ENCODE data around the gene MRPS25.

MRPS25 gene

GRCh38 chr3:15053541-15053940, 11.6 kb downstream of the MRPS25 start:
- no peak for TF ChIP-seq NFIC (IDR thresholded peaks at IDR 0.05)
- no peak for TF ChIP-seq REST (IDR thresholded peaks at IDR 0.05; ENCODE audit: low read depth)
- TF ChIP-seq TEAD4 (IDR thresholded peaks at IDR 0.05): no peak
- no peak for TF ChIP-seq EP300 (IDR thresholded peaks at IDR 0.05; ENCODE audit: borderline replicate concordance)
- TF ChIP-seq RAD21 (IDR thresholded peaks at IDR 0.05; ENCODE audit: low read depth): no peak
- TF ChIP-seq CREB1 (IDR thresholded peaks at IDR 0.05; ENCODE audit: low read depth): no peak
- TF ChIP-seq EGR1 (IDR thresholded peaks at IDR 0.05): no peak
- TF ChIP-seq YY1 (IDR thresholded peaks at IDR 0.05; ENCODE audit: low read depth): no peak
- no peak for TF ChIP-seq MAX (IDR thresholded peaks at IDR 0.05)
- TF ChIP-seq USF1 (IDR thresholded peaks at IDR 0.05): no peak
- no peak for TF ChIP-seq TCF12 (IDR thresholded peaks at IDR 0.05; ENCODE audit: low read depth)
- no peak for TF ChIP-seq CEBPB (IDR thresholded peaks at IDR 0.05)
- TF ChIP-seq FOXM1 (IDR thresholded peaks at IDR 0.05; ENCODE audit: borderline replicate concordance, low read depth): no peak
- TF ChIP-seq ZBTB7A (IDR thresholded peaks at IDR 0.05; ENCODE audit: low read depth): no peak
- TF ChIP-seq TAF1 (IDR thresholded peaks at IDR 0.05; ENCODE audit: low read depth): no peak

GRCh38 chr3:15052335-15053242, 12.5 kb downstream of the MRPS25 start:
- TF ChIP-seq REST (IDR thresholded peaks at IDR 0.05; ENCODE audit: low read depth) (no peak), FOXM1 (IDR thresholded peaks at IDR 0.05; ENCODE audit: borderline replicate concordance, low read depth) (no peak), NFIC (IDR thresholded peaks at IDR 0.05) (no peak), MAX (IDR thresholded peaks at IDR 0.05) (no peak), ZBTB7A (IDR thresholded peaks at IDR 0.05; ENCODE audit: low read depth) (no peak), TAF1 (IDR thresholded peaks at IDR 0.05; ENCODE audit: low read depth) (no peak), RAD21 (IDR thresholded peaks at IDR 0.05; ENCODE audit: low read depth) (no peak), EGR1 (IDR thresholded peaks at IDR 0.05) (no peak), TCF12 (IDR thresholded peaks at IDR 0.05; ENCODE audit: low read depth) (no peak)

GRCh38 chr3:15051531-15051930, 13.6 kb downstream of the MRPS25 start:
- TF ChIP-seq MAX (IDR thresholded peaks at IDR 0.05) (no peak), RAD21 (IDR thresholded peaks at IDR 0.05; ENCODE audit: low read depth) (0 out of 2 replicates have a peak, but pooled peaks have one; percentile 22)

GRCh38 chr3:15050405-15051092, 14.6 kb downstream of the MRPS25 start:
- TF ChIP-seq USF1 (IDR thresholded peaks at IDR 0.05) (no peak), RAD21 (IDR thresholded peaks at IDR 0.05; ENCODE audit: low read depth) (no peak), TEAD4 (IDR thresholded peaks at IDR 0.05) (no peak), NFIC (IDR thresholded peaks at IDR 0.05) (no peak), CREB1 (IDR thresholded peaks at IDR 0.05; ENCODE audit: low read depth) (no peak), CEBPB (IDR thresholded peaks at IDR 0.05) (no peak), TCF12 (IDR thresholded peaks at IDR 0.05; ENCODE audit: low read depth) (no peak), EGR1 (IDR thresholded peaks at IDR 0.05) (no peak), EP300 (IDR thresholded peaks at IDR 0.05; ENCODE audit: borderline replicate concordance) (no peak), MAX (IDR thresholded peaks at IDR 0.05) (no peak), FOXM1 (IDR thresholded peaks at IDR 0.05; ENCODE audit: borderline replicate concordance, low read depth) (no peak), TAF1 (IDR thresholded peaks at IDR 0.05; ENCODE audit: low read depth) (no peak), ZBTB7A (IDR thresholded peaks at IDR 0.05; ENCODE audit: low read depth) (no peak), REST (IDR thresholded peaks at IDR 0.05; ENCODE audit: low read depth) (no peak), YY1 (IDR thresholded peaks at IDR 0.05; ENCODE audit: low read depth) (no peak)
